Measurements from ENCODE around the gene CDHR2.

CDHR2 gene

GRCh38 chr5:176593273-176593869, 44.2 kb downstream of the CDHR2 start:
- Histone ChIP-seq H3K79me2 (ENCODE audit: insufficient read depth, low read depth) (0 out of 2 replicates have a peak, but pooled peaks cover 3% of the 10 kb centered on the region), H3K4me3 (IDR thresholded peaks at IDR 0.05; ENCODE audit: insufficient read depth, low read depth, low read length) (no peak overlapping the region), H3K27ac (no peak overlapping the region), H3K27me3 (ENCODE audit: insufficient read depth, low read depth) (no peaks in the 10 kb centered on the region), H3K36me3 (ENCODE audit: insufficient read depth) (no peaks in the 10 kb centered on the region), H3K4me2 (no peak overlapping the region), H3K4me1 (ENCODE audit: low read depth, poor library complexity, severe bottlenecking) (peaks cover 4% of the 10 kb centered on the region), H4K20me1 (ENCODE audit: insufficient read depth) (no peaks in the 10 kb centered on the region), H2AFZ (ENCODE audit: low read depth) (no peak overlapping the region), H3K9ac (no peak overlapping the region)
- TF ChIP-seq CTCF (conservative IDR thresholded peaks at IDR 0.05; ENCODE audit: low read depth, low read length), result no peak

GRCh38 chr5:176594554-176594953, 45.4 kb downstream of the CDHR2 start:
- H3K79me2 ChIP-seq (ENCODE audit: insufficient read depth, low read depth), result peaks cover 12% of the 10 kb centered on the region; the same call in 1 of the 2 replicates
- H3K27me3 ChIP-seq (ENCODE audit: insufficient read depth, low read depth), result no peaks in the 10 kb centered on the region
- no peak for TF ChIP-seq CTCF (conservative IDR thresholded peaks at IDR 0.05; ENCODE audit: low read depth, low read length)
- no peak overlapping the region for H3K4me2 ChIP-seq
- H3K36me3 ChIP-seq (ENCODE audit: insufficient read depth), result no peaks in the 10 kb centered on the region
- peaks cover 16% of the 10 kb centered on the region for H3K4me1 ChIP-seq (ENCODE audit: low read depth, poor library complexity, severe bottlenecking)
- H2AFZ ChIP-seq (ENCODE audit: low read depth), result no peak overlapping the region
- no peak overlapping the region for H3K27ac ChIP-seq
- no peaks in the 10 kb centered on the region for H4K20me1 ChIP-seq (ENCODE audit: insufficient read depth)
- no peak overlapping the region for H3K4me3 ChIP-seq (IDR thresholded peaks at IDR 0.05; ENCODE audit: insufficient read depth, low read depth, low read length)
- no peak overlapping the region for H3K9ac ChIP-seq

GRCh38 chr5:176595386-176595943, 46.3 kb downstream of the CDHR2 start:
- no peak for TF ChIP-seq CTCF (conservative IDR thresholded peaks at IDR 0.05; ENCODE audit: low read depth, low read length)
- Histone ChIP-seq H2AFZ (ENCODE audit: low read depth) (no peak overlapping the region), H3K27me3 (ENCODE audit: insufficient read depth, low read depth) (no peaks in the 10 kb centered on the region), H3K9ac (no peak overlapping the region), H3K27ac (no peak overlapping the region), H3K4me2 (no peak overlapping the region), H4K20me1 (ENCODE audit: insufficient read depth) (no peaks in the 10 kb centered on the region), H3K4me3 (IDR thresholded peaks at IDR 0.05; ENCODE audit: insufficient read depth, low read depth, low read length) (no peak overlapping the region), H3K4me1 (ENCODE audit: low read depth, poor library complexity, severe bottlenecking) (peaks cover 23% of the 10 kb centered on the region), H3K79me2 (ENCODE audit: insufficient read depth, low read depth) (peaks cover 12% of the 10 kb centered on the region; the same call in 1 of the 2 replicates), H3K36me3 (ENCODE audit: insufficient read depth) (no peaks in the 10 kb centered on the region)

- Histone ChIP-seq H3K4me3 (IDR thresholded peaks at IDR 0.05; ENCODE audit: insufficient read depth, low read depth, low read length) (no peak overlapping the region), H3K9ac (no peak overlapping the region), H3K27me3 (ENCODE audit: insufficient read depth, low read depth) (no peaks in the 10 kb centered on the region), H3K27ac (no peak overlapping the region), H3K36me3 (ENCODE audit: insufficient read depth) (no peaks in the 10 kb centered on the region), H3K4me1 (ENCODE audit: low read depth, poor library complexity, severe bottlenecking) (peaks cover 30% of the 10 kb centered on the region), H2AFZ (ENCODE audit: low read depth) (no peak overlapping the region), H4K20me1 (ENCODE audit: insufficient read depth) (no peaks in the 10 kb centered on the region), H3K79me2 (ENCODE audit: insufficient read depth, low read depth) (peaks cover 12% of the 10 kb centered on the region; the same call in 1 of the 2 replicates), H3K4me2 (no peak overlapping the region)
- no peak for TF ChIP-seq CTCF (conservative IDR thresholded peaks at IDR 0.05; ENCODE audit: low read depth, low read length)
These were observed 47.0 kb downstream of the CDHR2 start for GRCh38 chr5:176596069-176596644.

All from KMS-11 (cell line).